Measurements from ENCODE around the gene CARD9. TPM values are rescaled to one million over a fixed set of nuclear protein-coding genes. Genes with fewer than 3 reads are reported as not detected.

The CARD9 gene
- total and polyA plus RNA-seq, 2 of the 8 experiments (the other 6 are each of a cell fraction or from before 2014, with no cell fraction given): 0.15 to 1.1 TPM

DNA sequence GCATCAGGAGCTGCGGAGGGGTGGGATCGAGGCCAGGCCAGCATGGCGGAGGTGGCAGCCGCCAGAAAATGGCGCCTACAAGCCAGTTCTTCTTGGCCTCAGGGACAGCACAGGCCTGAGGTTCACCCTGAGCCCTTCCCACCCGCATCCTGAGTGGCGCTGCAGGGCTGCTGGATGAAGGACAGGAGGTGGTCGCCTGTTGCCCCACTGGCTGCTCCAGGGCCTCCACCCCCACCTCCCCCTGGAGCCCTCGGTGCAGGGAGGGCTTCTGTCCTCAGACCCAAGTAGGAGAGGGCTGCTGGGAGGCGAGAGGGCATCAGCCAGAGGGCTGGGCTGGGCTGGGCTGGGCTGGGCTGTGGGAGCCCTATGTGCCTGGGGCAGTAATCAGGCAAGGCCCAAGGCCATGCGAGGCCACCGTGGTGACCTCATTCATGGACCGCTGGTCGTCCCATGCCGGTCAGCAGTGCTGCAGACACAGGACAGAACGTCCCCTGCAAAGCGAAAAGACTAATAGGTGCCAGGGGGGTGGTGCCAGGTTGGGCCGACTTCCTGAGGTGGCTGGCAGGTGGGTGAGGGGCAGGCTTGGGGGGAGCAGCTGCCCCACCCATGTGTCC is 32.3 kb downstream of the CARD9 start:
- H3K56ac ChIP-seq (replicated peaks; ENCODE audit: insufficient read length, low read depth, low read length): no peak overlapping the region
- DNase-seq (ENCODE audit: low read depth in 1 of 2, low spot score in 2 of 2): no peak
- no peak overlapping the region for H4K91ac ChIP-seq (replicated peaks; ENCODE audit: insufficient read length, low read length)
- no peak overlapping the region for H4K5ac ChIP-seq (ENCODE audit: insufficient read length, low read depth, low read length)
- H3K23me2 ChIP-seq (ENCODE audit: low read depth, low read length): peaks cover 2% of the 10 kb centered on the region; the same call in 1 of the 2 replicates
- no peak overlapping the region for H3K27ac ChIP-seq (ENCODE audit: low read depth, low read length)
- H2AK5ac ChIP-seq (ENCODE audit: low read depth, low read length): no peak overlapping the region
- no peak overlapping the region for H3K4me3 ChIP-seq (ENCODE audit: extremely low read depth in 1 of 4, insufficient read depth in 2 of 4, low read depth in 3 of 4, low read length in 4 of 4)
- H2BK12ac ChIP-seq (ENCODE audit: low read depth, low read length): no peak overlapping the region
- FAIRE-seq: no peak
- H2BK120ac ChIP-seq (replicated peaks; ENCODE audit: low read depth, low read length): no peak overlapping the region
- ChIA-PET CTCF (ENCODE audit: partially characterized antibody) (interaction anchor here (1.3 kb wide), 1 partner anchor 28 kb away, joined by 3 read pairs; no protein-coding TSS in a partner anchor), POLR2A (ENCODE audit: partially characterized antibody) (interaction anchor here (8.0 kb wide), 1 partner anchor 20 kb away, joined by 137 read pairs; the partner anchor contains the start of gene DNLZ)
- no peaks in the 10 kb centered on the region for H3K79me1 ChIP-seq (ENCODE audit: low read depth, low read length)
- H3K27me3 ChIP-seq (replicated peaks in 1 of 4; ENCODE audit: control insufficient read depth in 3 of 4, extremely low read depth in 1 of 4, insufficient read depth in 3 of 4, low read length in 3 of 4): no peaks in the 10 kb centered on the region
- no peaks in the 10 kb centered on the region for H4K20me1 ChIP-seq (replicated peaks in 1 of 2; ENCODE audit: control insufficient read depth in 1 of 2, insufficient read depth in 2 of 2, low read length in 2 of 2)
- no peak overlapping the region; the same call in 1 of the 2 replicates for H4K8ac ChIP-seq (ENCODE audit: extremely low read depth, insufficient read depth, low read length)
- H2BK20ac ChIP-seq (ENCODE audit: low read length): no peak overlapping the region
- no peak overlapping the region for H2AFZ ChIP-seq (ENCODE audit: low read length)
- no peak overlapping the region for H3K9ac ChIP-seq (replicated peaks in 1 of 4; ENCODE audit: extremely low read depth in 1 of 4, low read depth in 3 of 4, low read length in 3 of 4)
- H2BK15ac ChIP-seq (ENCODE audit: low read length): no peak overlapping the region
- H3K79me2 ChIP-seq (ENCODE audit: control insufficient read depth in 1 of 2, insufficient read depth in 2 of 2, low read length in 2 of 2): no peaks in the 10 kb centered on the region
- H3K18ac ChIP-seq (ENCODE audit: extremely low read depth, low read length): no peak overlapping the region; the same call in 1 of the 2 replicates
- no peak overlapping the region for H3K23ac ChIP-seq (ENCODE audit: insufficient read length)
- peaks cover 0 to 12% (median 8%) of the 10 kb centered on the region in 4 experiments; a peak in 6 of 7 replicates for H3K4me1 ChIP-seq (replicated peaks in 1 of 4; ENCODE audit: control insufficient read depth in 3 of 4, insufficient read depth in 4 of 4, low read length in 3 of 4)
- H3K9me3 ChIP-seq (ENCODE audit: insufficient read depth in 2 of 2, low read depth in 1 of 2, low read length in 1 of 2): no peaks in the 10 kb centered on the region
- no peak overlapping the region for H3K4me2 ChIP-seq (ENCODE audit: insufficient read depth in 1 of 2, low read depth in 2 of 2, low read length in 2 of 2)
- no peak overlapping the region for H3K4ac ChIP-seq (replicated peaks; ENCODE audit: insufficient read length, low read depth, low read length)
- H3K14ac ChIP-seq (ENCODE audit: insufficient read length): no peak overlapping the region
- peaks cover 0 to 4% (median 0%) of the 10 kb centered on the region in 4 experiments; a peak in 2 of 8 replicates for H3K36me3 ChIP-seq (ENCODE audit: control insufficient read depth in 2 of 4, insufficient read depth in 4 of 4, low read length in 3 of 4)
- no peak overlapping the region for H2BK5ac ChIP-seq (ENCODE audit: low read depth, low read length)
- WGBS, 2 experiments (ENCODE audit: extremely low coverage in 1 of 2, insufficient coverage in 1 of 2, insufficient read length in 1 of 2, insufficient replicate concordance in 2 of 2, low coverage in 1 of 2, low lambda C conversion rate in 2 of 2, missing lambda C conversion rate in 1 of 2): 95% methylated on average over 13 of the region's 18 CpGs; no CpG with 5 or more reads in 1 of the 2 experiments
- TF ChIP-seq TAF7 (optimal IDR thresholded peaks at IDR 0.05; ENCODE audit: borderline replicate concordance, low read depth, low read length) (no peak), SP4 (IDR thresholded peaks at IDR 0.05; ENCODE audit: low read length) (no peak), GABPA (IDR thresholded peaks at IDR 0.05; ENCODE audit: borderline replicate concordance, insufficient read depth, low read length) (no peak), SRF (IDR thresholded peaks at IDR 0.05; ENCODE audit: low read depth, low read length) (no peak), SIRT6 (IDR thresholded peaks at IDR 0.05; ENCODE audit: low read length) (no peak), FOSL1 (IDR thresholded peaks at IDR 0.05; ENCODE audit: insufficient read depth, low read depth, low read length) (no peak), SIX5 (IDR thresholded peaks at IDR 0.05; ENCODE audit: low read depth, low read length) (no peak), CHD2 (IDR thresholded peaks at IDR 0.05; ENCODE audit: low read length) (no peak)
- TF ChIP-seq, protein P1, sequence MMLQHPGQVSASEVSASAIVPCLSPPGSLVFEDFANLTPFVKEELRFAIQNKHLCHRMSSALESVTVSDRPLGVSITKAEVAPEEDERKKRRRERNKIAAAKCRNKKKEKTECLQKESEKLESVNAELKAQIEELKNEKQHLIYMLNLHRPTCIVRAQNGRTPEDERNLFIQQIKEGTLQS (IDR thresholded peaks at IDR 0.05; ENCODE audit: insufficient read depth, low read depth, low read length): no peak
- TF ChIP-seq, protein P2, sequence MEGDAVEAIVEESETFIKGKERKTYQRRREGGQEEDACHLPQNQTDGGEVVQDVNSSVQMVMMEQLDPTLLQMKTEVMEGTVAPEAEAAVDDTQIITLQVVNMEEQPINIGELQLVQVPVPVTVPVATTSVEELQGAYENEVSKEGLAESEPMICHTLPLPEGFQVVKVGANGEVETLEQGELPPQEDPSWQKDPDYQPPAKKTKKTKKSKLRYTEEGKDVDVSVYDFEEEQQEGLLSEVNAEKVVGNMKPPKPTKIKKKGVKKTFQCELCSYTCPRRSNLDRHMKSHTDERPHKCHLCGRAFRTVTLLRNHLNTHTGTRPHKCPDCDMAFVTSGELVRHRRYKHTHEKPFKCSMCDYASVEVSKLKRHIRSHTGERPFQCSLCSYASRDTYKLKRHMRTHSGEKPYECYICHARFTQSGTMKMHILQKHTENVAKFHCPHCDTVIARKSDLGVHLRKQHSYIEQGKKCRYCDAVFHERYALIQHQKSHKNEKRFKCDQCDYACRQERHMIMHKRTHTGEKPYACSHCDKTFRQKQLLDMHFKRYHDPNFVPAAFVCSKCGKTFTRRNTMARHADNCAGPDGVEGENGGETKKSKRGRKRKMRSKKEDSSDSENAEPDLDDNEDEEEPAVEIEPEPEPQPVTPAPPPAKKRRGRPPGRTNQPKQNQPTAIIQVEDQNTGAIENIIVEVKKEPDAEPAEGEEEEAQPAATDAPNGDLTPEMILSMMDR (IDR thresholded peaks at IDR 0.05; ENCODE audit: control extremely low read depth in 1 of 3, insufficient read depth in 1 of 3, low read depth in 1 of 3, low read length in 3 of 3): no peak
